ENCODE data around the gene SETD2. TPM values are rescaled to one million over a fixed set of nuclear protein-coding genes. Genes with fewer than 3 reads are reported as not detected.

Gene SETD2
- total and polyA plus RNA-seq, 4 donors, result 7.6 to 37.6 (median 19.0) TPM

DNA sequence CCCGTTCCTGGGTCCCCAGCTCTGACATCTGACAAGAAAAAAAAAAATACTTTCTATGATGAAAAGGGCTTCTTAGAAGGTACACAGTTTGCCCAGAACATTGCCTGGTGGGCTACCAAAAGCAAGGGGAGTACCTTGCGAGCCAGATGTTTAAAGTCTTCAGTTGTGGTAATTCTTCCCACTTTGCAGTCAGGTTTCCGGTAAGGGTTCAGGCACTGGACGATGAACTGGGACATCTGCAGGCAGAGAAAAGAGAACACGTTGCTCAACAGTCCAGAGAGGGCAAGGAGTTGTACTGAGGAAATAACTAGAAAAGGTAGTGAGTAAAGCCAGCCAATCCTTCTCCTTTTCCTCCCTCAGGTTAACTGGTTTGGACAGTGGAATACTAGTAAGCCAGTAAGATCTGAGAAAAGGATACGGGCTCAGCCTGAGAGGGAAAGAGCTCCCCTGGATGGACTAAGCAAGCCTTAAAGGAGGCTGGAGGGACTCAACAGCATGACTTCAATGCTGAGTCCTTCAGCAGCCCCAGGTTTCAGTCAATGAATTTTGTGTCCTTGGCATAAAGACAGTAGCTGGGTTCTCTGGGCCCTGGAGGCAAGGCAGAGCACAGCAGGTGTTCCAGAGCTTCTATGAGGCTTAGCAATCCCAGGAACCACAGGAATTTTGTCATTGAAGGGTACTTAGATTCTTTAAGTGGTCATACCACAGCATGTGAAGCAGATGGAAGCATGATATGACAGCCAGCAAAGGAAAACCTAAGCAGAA lies 146.2 kb downstream of the SETD2 start:
- Histone ChIP-seq H3K9ac (ENCODE audit: low read depth in 1 of 2, low read length in 2 of 2) (no peak overlapping the region), H3K4me1 (ENCODE audit: control insufficient read depth in 4 of 4, insufficient read depth in 4 of 4, low read length in 3 of 4) (peaks cover 0 to 32% (median 22%) of the 10 kb centered on the region in 4 donors)

GRCh38 chr3:47016934-47017435 lies 146.9 kb downstream of the SETD2 start:
- no peaks in the 10 kb centered on the region for H3K27me3 ChIP-seq (ENCODE audit: control insufficient read depth in 4 of 4, insufficient read depth in 4 of 4, low read length in 3 of 4)
- 62% methylated on average over 1 of the region's 1 CpG for whole genome bisulfite sequencing
- no peaks in the 10 kb centered on the region for H3K9me3 ChIP-seq (ENCODE audit: control insufficient read depth in 4 of 4, low read length in 3 of 4)
- H3K9ac ChIP-seq (ENCODE audit: low read depth in 1 of 2, low read length in 2 of 2), result no peak overlapping the region
- peaks cover 0 to 29% (median 18%) of the 10 kb centered on the region in 4 donors for H3K4me1 ChIP-seq (ENCODE audit: control insufficient read depth in 4 of 4, insufficient read depth in 4 of 4, low read length in 3 of 4)
- H3K27ac ChIP-seq (ENCODE audit: low read depth in 1 of 2, low read length in 2 of 2), result no peak overlapping the region
- DNase-seq (ENCODE audit: low spot score), result no peak
- H3K36me3 ChIP-seq (ENCODE audit: control insufficient read depth in 4 of 4, insufficient read depth in 3 of 4, low read depth in 1 of 4, low read length in 3 of 4), result peaks cover 3 to 25% (median 8%) of the 10 kb centered on the region in 4 donors
- no peak overlapping the region for H3K4me3 ChIP-seq (ENCODE audit: low read depth in 1 of 3, low read length in 3 of 3)
- TF ChIP-seq HNF4A (conservative IDR thresholded peaks at IDR 0.05) (no peak), CTCF (IDR thresholded peaks at IDR 0.05; ENCODE audit: low read depth, low read length, missing input control) (no peak), JUND (IDR thresholded peaks at IDR 0.05) (no peak), REST (IDR thresholded peaks at IDR 0.05) (no peak), EGR1 (IDR thresholded peaks at IDR 0.05; ENCODE audit: low read depth in 2 of 2) (no peak), HNF4G (IDR thresholded peaks at IDR 0.05) (no peak), YY1 (IDR thresholded peaks at IDR 0.05) (no peak), RXRA (IDR thresholded peaks at IDR 0.05) (no peak), SP1 (IDR thresholded peaks at IDR 0.05) (no peak), GABPA (IDR thresholded peaks at IDR 0.05 in 1 of 2, conservative IDR thresholded peaks at IDR 0.05 in 1 of 2) (no peak), FOXA1 (IDR thresholded peaks at IDR 0.05) (no peak), ZBTB33 (IDR thresholded peaks at IDR 0.05) (no peak), NR2F2 (IDR thresholded peaks at IDR 0.05) (no peak)
- TF ChIP-seq, protein P1, sequence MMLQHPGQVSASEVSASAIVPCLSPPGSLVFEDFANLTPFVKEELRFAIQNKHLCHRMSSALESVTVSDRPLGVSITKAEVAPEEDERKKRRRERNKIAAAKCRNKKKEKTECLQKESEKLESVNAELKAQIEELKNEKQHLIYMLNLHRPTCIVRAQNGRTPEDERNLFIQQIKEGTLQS (IDR thresholded peaks at IDR 0.05), result no peak
- TF ChIP-seq, protein P2, sequence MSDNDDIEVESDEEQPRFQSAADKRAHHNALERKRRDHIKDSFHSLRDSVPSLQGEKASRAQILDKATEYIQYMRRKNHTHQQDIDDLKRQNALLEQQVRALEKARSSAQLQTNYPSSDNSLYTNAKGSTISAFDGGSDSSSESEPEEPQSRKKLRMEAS (IDR thresholded peaks at IDR 0.05), result no peak

More for the DNA sequence above, 146.2 kb downstream of the SETD2 start:
- DNase-seq (ENCODE audit: low spot score), result no peak
- Histone ChIP-seq H3K9me3 (ENCODE audit: control insufficient read depth in 4 of 4, low read length in 3 of 4) (no peaks in the 10 kb centered on the region), H3K27ac (ENCODE audit: low read depth in 1 of 2, low read length in 2 of 2) (no peak overlapping the region), H3K4me3 (ENCODE audit: low read depth in 1 of 3, low read length in 3 of 3) (no peak overlapping the region), H3K36me3 (ENCODE audit: control insufficient read depth in 4 of 4, insufficient read depth in 3 of 4, low read depth in 1 of 4, low read length in 3 of 4) (peaks cover 3 to 25% (median 8%) of the 10 kb centered on the region in 4 donors), H3K27me3 (ENCODE audit: control insufficient read depth in 4 of 4, insufficient read depth in 4 of 4, low read length in 3 of 4) (no peaks in the 10 kb centered on the region)
- TF ChIP-seq FOXA2 (IDR thresholded peaks at IDR 0.05) (no peak), HNF4A (conservative IDR thresholded peaks at IDR 0.05) (peak in 1 of 2 donors; percentile 48)
- 70% methylated on average over 6 of the region's 6 CpGs for WGBS
